T1000 (cell line): ENCODE results near the gene GAGE10.
"Not testable (repeated sequence)": the region's sequence is repeated elsewhere in the genome, so short reads cannot be mapped to it uniquely, and the experiment has no call there.

Source experiments
- DNase-seq: peaks from one replicate; lab custom pipeline; 2025; ENCODE audit warnings: mixed read lengths; lab: John Stamatoyannopoulos, UW

GAGE10 gene

DNA sequence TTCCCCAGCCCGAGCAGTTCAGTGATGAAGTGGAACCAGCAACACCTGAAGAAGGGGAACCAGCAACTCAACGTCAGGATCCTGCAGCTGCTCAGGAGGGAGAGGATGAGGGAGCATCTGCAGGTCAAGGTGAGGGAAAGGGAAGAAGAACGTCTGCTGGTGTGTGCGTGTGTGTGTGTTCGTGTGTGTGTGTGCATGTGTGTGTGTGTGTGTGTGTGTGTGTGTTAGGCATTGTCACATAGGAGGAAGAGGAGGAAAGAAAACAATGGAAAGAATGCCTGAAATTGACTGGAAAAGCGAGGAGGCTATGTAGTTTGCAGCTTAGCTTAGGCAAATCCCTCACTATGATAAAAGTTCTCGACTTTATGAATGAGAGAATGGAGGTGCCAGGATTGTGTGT, 20.3 kb downstream of the GAGE10 start:
- not testable (repeated sequence) for DNase-seq

DNA sequence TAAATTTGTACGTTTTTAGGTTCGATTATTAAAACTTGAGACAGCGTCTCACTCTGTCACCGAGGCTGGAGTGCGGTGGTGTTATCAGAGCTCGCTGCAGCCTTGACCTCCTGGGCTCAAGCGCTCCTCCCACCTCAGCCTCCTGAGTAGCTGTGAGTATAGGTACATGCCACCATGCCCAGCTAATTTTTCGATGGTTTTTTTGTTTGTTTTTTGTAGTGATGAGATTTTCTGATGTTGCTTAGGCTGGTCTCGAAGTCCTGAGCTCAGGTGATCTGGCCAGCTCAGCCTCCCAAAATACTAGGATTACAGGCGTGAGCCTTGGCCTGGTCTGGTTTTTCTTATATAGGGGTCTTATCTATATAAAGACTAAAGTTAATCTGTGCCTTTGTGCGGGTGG, 27.0 kb downstream of the GAGE10 start:
- DNase-seq, result not testable (repeated sequence)

DNA sequence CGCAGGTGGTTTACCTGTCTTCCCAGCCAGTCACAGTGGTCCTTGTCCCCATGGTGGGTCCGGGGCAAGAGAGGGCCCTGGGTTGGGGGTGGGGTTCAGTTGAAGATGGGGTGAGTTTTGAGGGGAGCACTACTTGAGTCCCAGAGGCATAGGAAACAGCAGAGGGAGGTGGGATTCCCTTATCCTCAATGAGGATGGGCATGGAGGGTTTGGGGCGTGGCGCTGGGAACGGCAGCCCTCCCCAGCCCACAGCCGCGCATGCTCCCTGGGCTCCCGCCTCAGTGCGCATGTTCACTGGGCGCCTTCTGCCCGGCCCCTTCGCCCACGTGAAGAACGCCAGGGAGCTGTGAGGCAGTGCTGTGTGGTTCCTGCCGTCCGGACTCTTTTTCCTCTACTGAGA, 27.8 kb downstream of the GAGE10 start, which contains the start of gene GAGE13:
Gene GAGE13 (plus strand): TSS at position 301 of the 400 bp plus-strand sequence. CDS start 1,156 bp downstream, outside the sequence.
- DNase-seq, result not testable (repeated sequence)

DNA sequence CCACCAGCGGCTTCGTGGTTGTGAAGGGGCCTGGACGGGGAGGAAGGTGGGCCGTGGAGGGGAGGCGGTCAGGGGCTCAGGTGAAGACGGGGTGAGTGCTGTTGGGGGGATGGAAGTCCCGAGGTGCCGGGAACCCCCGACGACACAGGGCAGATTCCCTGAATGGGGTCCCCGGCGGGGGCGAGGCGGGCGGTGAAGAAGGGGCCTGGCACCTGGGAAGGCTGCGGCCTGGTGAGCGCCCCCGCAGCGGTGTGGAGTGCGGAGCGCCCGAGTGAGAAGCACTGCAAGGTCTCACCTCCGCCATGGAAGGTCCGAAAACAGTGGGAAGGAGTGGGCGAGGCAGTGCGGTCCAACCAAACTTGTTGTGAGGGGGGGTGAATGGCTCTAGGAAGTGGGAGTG, 28.4 kb downstream of the GAGE10 start:
- DNase-seq, result not testable (repeated sequence)

DNA sequence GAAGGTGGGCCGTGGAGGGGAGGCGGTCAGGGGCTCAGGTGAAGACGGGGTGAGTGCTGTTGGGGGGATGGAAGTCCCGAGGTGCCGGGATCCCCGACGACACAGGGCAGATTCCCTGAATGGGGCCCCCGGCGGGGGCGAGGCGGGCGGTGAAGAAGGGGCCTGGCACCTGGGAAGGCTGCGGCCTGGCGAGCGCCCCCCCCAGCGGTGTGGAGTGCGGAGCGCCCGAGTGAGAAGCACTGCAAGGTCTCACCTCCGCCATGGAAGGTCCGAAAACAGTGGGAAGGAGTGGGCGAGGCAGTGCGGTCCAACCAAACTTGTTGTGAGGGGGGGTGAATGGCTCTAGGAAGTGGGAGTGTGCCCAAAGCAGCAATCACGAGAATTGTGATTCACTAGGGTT, 38.0 kb downstream of the GAGE10 start:
- not testable (repeated sequence) for DNase-seq

DNA sequence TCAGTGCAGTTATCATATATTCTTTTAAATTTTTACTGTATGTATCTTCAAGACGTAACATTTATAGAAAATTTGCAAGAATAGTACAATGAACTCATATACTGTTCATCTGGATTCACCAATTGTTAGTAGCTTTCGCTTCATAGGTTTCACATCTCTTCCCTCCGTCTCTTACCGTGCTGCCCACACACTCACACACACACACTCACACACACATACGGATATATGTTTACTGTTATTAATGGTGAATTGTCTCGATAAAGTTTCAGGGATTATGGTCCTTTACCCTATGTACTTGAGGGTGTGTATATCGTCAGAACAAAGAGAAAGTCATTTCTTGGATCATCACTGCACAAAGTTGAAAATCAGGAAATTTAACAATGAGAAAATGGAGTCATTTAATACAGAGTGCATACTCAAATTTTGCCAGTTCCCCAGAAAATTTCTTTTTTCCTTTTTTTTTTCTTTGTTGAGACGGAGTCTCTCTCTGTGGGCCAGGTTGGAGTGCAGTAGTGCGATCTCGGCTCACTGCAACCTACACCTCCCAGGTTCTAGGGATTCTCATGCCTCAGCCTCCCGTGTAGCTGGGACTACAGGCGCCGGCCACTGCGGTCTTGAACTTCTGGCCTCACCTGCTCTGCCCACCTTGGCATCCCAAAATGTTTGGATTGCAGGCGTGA, 41.2 kb downstream of the GAGE10 start:
- DNase-seq, result not testable (repeated sequence)

DNA sequence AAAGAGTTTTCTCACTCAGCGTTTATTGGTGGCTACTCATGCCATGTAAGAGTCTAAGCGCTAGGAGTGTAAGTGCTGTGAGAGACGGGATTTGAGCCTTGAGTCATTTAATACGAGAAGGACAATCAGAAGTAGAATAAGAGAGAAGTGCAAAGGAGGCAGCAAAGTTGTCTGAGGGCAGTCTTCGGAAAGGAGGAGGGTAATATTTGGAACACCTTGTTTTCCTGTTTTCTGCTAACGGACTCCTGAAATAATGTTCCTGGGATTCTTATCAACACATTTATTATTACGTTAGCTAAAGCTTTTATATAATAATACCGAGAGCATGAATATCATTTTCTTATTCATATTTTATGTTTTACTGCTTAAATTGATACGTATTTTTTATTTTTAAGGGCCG, 42.0 kb downstream of the GAGE10 start:
- DNase-seq, result not testable (repeated sequence)

DNA sequence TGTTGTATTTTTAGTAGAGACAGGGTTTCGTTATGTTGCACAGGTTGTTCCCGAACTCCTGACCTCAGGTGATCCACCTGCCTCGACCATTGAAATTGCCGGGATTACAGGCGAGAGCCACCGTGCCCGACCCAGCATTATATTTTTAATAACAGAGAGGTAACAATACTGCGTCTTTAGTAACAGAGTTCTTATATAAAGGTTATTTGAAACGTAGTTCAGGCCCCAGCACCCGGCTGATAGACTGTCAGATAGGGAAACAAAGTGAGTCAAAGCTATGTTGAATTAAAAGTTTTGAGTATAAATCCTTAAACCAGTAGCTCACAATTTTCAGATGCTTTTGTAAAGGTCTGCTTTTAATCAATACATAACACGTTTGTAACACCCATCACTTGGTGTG, 42.7 kb downstream of the GAGE10 start:
- DNase-seq, result not testable (repeated sequence)
